K562 (cell line): ENCODE data around the gene CMIP. TPM values are rescaled to one million over a fixed set of nuclear protein-coding genes. Genes with fewer than 3 reads are reported as not detected.
A peak's percentile ranks its signal among the peaks of the same experiment; 100 is the strongest.

Experiments used
- ATAC-seq: fragments of 200-7000 bp; cut with Tn5 transposase; 3 replicates; pipeline ENCODE4 v1.9.1; 2020; ENCODE audit warnings: moderate library complexity
- BruUV-seq: library from RNA; stranded (reverse); fragments of 400-500 nt; replicated peaks from 2 replicates; lab custom pipeline; 2021; lab: Mats Ljungman, UMichigan
- CTCF ChIA-PET: fragments of 300-600 bp; formaldehyde crosslinking; extraction: SDS; loops from one replicate; lab custom pipeline; 2021; ENCODE audit warnings: low intra/inter-chr PET ratio; lab: Yijun Ruan, JAX
- POLR2A ChIA-PET: fragments of 300-600, 350-650 bp; sonication (Branson Sonifier 250); formaldehyde crosslinking; extraction: SDS; loops from one replicate; lab custom pipeline; 2021; ENCODE audit warnings: antibody characterized with exemption, inconsistent platforms; lab: Yijun Ruan, JAX
- DNase-seq, 4 experiments: peaks; one replicate each; pipeline versions ENCODE4 v3.0.0 to v3.0.0-alpha.2; 2011 to 2018; ENCODE audit warnings: low spot score in 3 of 4, mixed read lengths in 3 of 4; ENCODE audit errors: extremely low read depth in 1 of 4
- FAIRE-seq: peaks from 2 replicates; lab custom pipeline; 2011; peaks lifted over from hg19 to GRCh38; lab: Jason Lieb, UNC
- H2AFZ ChIP-seq: 2 replicates; pipeline ENCODE4 v1.6.0; 2011; ENCODE audit warnings: low read depth, low read length, control low read depth, inconsistent platforms
- H3K27ac ChIP-seq: fragments of 200-600 bp; 3 replicates; pipeline ENCODE4 v1.8.0; 2011; ENCODE audit warnings: low read depth, mild to moderate bottlenecking, control low read depth, inconsistent platforms, low read length, moderate library complexity, mixed read lengths; ENCODE audit errors: extremely low read depth
- H3K27me3 ChIP-seq, 2 experiments: fragments of 300-600 bp in 1 of 2; 2 replicates in 1 of 2; 3 replicates in 1 of 2; pipeline versions ENCODE4 v1.6.0 to v1.8.0; 2011; ENCODE audit warnings: inconsistent platforms in 2 of 2, low read length in 2 of 2, mild to moderate bottlenecking in 1 of 2, mixed read lengths in 1 of 2, moderate library complexity in 1 of 2; ENCODE audit not compliant: control insufficient read depth in 2 of 2, insufficient read depth in 2 of 2
- H3K36me3 ChIP-seq: fragments of 300-600 bp; 3 replicates; pipeline ENCODE4 v1.8.0; 2011; ENCODE audit warnings: mild to moderate bottlenecking, low read length, inconsistent platforms; ENCODE audit not compliant: control insufficient read depth, insufficient read depth
- H3K4me1 ChIP-seq, 2 experiments: fragments of 200-600 bp in 1 of 2; replicated peaks in 1 of 2; 2 replicates in 1 of 2; 3 replicates in 1 of 2; pipeline versions ENCODE4 v1.5.1 to v1.8.0; 2011; ENCODE audit warnings: inconsistent platforms in 2 of 2, low read length in 2 of 2, mild to moderate bottlenecking in 1 of 2, mixed read lengths in 1 of 2, moderate library complexity in 1 of 2; ENCODE audit not compliant: control insufficient read depth in 2 of 2, insufficient read depth in 2 of 2
- H3K4me2 ChIP-seq: 2 replicates; pipeline ENCODE4 v1.6.1; 2011; ENCODE audit warnings: low read length, control low read depth, inconsistent platforms, mixed read lengths; ENCODE audit not compliant: insufficient read depth
- H3K4me3 ChIP-seq: fragments of 200-600 bp; sonication (generic), shearing (Covaris generic); 2 replicates; pipeline ENCODE4 v1.5.1; 2016; ENCODE audit warnings: control low read depth, inconsistent platforms
- H3K79me2 ChIP-seq: fragments of 200-600 bp; 3 replicates; pipeline ENCODE4 v1.8.0; 2011; ENCODE audit warnings: low read length, inconsistent platforms; ENCODE audit not compliant: control insufficient read depth, insufficient read depth
- H3K9ac ChIP-seq, 2 experiments: 2 replicates each; pipeline versions ENCODE4 v1.6.0 to v1.6.1; 2011; ENCODE audit warnings: low read depth in 2 of 2, low read length in 2 of 2, control low read depth in 1 of 2, inconsistent platforms in 1 of 2, mild to moderate bottlenecking in 1 of 2, mixed read lengths in 1 of 2; ENCODE audit not compliant: insufficient read depth in 1 of 2
- H3K9me1 ChIP-seq: one replicate; pipeline ENCODE4 v1.6.0; 2011; ENCODE audit warnings: inconsistent platforms, mild to moderate bottlenecking, low read length, moderate library complexity; ENCODE audit not compliant: control insufficient read depth, insufficient read depth
- H3K9me3 ChIP-seq: replicated peaks from 2 replicates; pipeline ENCODE4 v1.5.1; 2011; ENCODE audit warnings: low read depth, low read length, inconsistent platforms; ENCODE audit not compliant: control insufficient read depth, insufficient read depth
- H4K20me1 ChIP-seq: replicated peaks from 2 replicates; pipeline ENCODE4 v1.6.1; 2011; ENCODE audit warnings: low read length, inconsistent platforms, mixed read lengths; ENCODE audit not compliant: control insufficient read depth, insufficient read depth
- ARID1B ChIP-seq: fragments of 450-650 bp; IDR thresholded peaks from 2 replicates; pipeline ENCODE4 v1.6.1; 2016; ENCODE audit warnings: antibody characterized with exemption, mild to moderate bottlenecking, inconsistent platforms
- BMI1 ChIP-seq: fragments of 150-350 bp; IDR thresholded peaks from 2 replicates; pipeline ENCODE4 v1.6.1; 2014; ENCODE audit warnings: low read length
- CBFA2T3 ChIP-seq: fragments of 450-650 bp; IDR thresholded peaks from 2 replicates; pipeline ENCODE4 v1.6.1; 2017
- CHAMP1 ChIP-seq: fragments of 450-650 bp; IDR thresholded peaks from 2 replicates; pipeline ENCODE4 v1.6.1; 2016; ENCODE audit warnings: mild to moderate bottlenecking
- CHD1 ChIP-seq: fragments of 200-600 bp; sonication (generic); IDR thresholded peaks from one replicate; pipeline ENCODE4 v1.6.1; 2012; ENCODE audit warnings: mild to moderate bottlenecking, moderate library complexity, low read length, inconsistent platforms
- ESRRB ChIP-seq: fragments of 250-450 bp; sonication (Bioruptor Pico); IDR thresholded peaks from 2 replicates; pipeline ENCODE4 v1.5.0; 2020; ENCODE audit warnings: mild to moderate bottlenecking, moderate library complexity, borderline replicate concordance
- KHSRP ChIP-seq: fragments of 450-650 bp; IDR thresholded peaks from 2 replicates; pipeline ENCODE4 v1.6.1; 2017
- LARP7 ChIP-seq: fragments of 450-650 bp; IDR thresholded peaks from 2 replicates; pipeline ENCODE4 v1.6.1; 2016
- SMAD4 ChIP-seq: fragments of 250-450 bp; sonication (Bioruptor Pico); conservative IDR thresholded peaks from 2 replicates; pipeline ENCODE4 v1.8.0; 2021; ENCODE audit warnings: inconsistent platforms, mild to moderate bottlenecking, moderate library complexity
- SNIP1 ChIP-seq: fragments of 450-650 bp; IDR thresholded peaks from 2 replicates; pipeline ENCODE4 v1.7.1; 2017; ENCODE audit warnings: low read depth, mild to moderate bottlenecking
- VEZF1 ChIP-seq: fragments of 200-800 bp; sonication (Bioruptor generic); IDR thresholded peaks from 2 replicates; pipeline ENCODE4 v1.6.1; 2017; ENCODE audit warnings: missing genetic modification characterization, missing compliant biosample characterization
- ZBTB7A ChIP-seq: IDR thresholded peaks from 2 replicates; pipeline ENCODE4 v1.6.1; 2011; ENCODE audit warnings: low read depth, mild to moderate bottlenecking, low read length, moderate library complexity, borderline replicate concordance; ENCODE audit not compliant: control insufficient read depth
- ZEB2 ChIP-seq: fragments of 450-650 bp; IDR thresholded peaks from 2 replicates; pipeline ENCODE4 v1.6.1; 2016
- ZFP30 ChIP-seq: fragments of 250-450 bp; sonication (Bioruptor Pico); IDR thresholded peaks from 2 replicates; pipeline ENCODE4 v1.8.0; 2022; ENCODE audit warnings: moderate library complexity, mild to moderate bottlenecking, inconsistent platforms, borderline replicate concordance
- ZHX1 ChIP-seq: fragments of 150-350 bp; conservative IDR thresholded peaks from 2 replicates; pipeline ENCODE4 v1.6.1; 2014; ENCODE audit warnings: low read length
- ZNF217 ChIP-seq: sonication (generic); formaldehyde crosslinking; IDR thresholded peaks from 2 replicates; pipeline ENCODE4 v1.8.0; 2022; ENCODE audit warnings: mild to moderate bottlenecking, missing genetic modification reagents
- ZNF282 ChIP-seq: sonication (generic); formaldehyde crosslinking; IDR thresholded peaks from 2 replicates; pipeline ENCODE4 v1.8.1; 2023; ENCODE audit warnings: missing genetic modification reagents
- WGBS: fragments of 100-300 bp; shearing (Covaris generic); methylation state at CpG from one replicate; pipeline ENCODE4 v1.1.6; 2016; ENCODE audit warnings: low coverage, mixed read lengths; ENCODE audit not compliant: insufficient coverage; ENCODE audit errors: missing lambda C conversion rate; 5-methylcytosine and 5-hydroxymethylcytosine counted together
- in situ Hi-C: fragments of 300-500 bp; cut with MboI; formaldehyde crosslinking; loops from 4 replicates; pipeline ENCODE4 v1.15.0; 2018; ENCODE audit warnings: inconsistent platforms, mixed read lengths
- intact Hi-C: fragments of 100-400 bp; cut with micrococcal nuclease; formaldehyde crosslinking; loops from 2 replicates; pipeline ENCODE4 v1.14.2; 2022
- polyA plus RNA-seq, 8 experiments: library from polyadenylated mRNA; depleted of rRNA in 4 of 8; stranded (reverse) in 5 of 8; unstranded in 3 of 8; fragments of >200 nt; fragmentation: Nextera tagmentation in 2 of 8; fragmentation: Illumina TruSeq in 1 of 8; extraction: Ambion mirVana in 2 of 8; extraction: Trizol in 1 of 8; gene quantifications; 2 replicates each; pipeline versions ENCODE4 v1.2.1 to v1.2.3, GENCODE V29; 2011 to 2014; ENCODE audit warnings: inconsistent platforms in 1 of 8, missing spikeins in 1 of 8
- total RNA-seq, 7 experiments: library from RNA; depleted of rRNA in 6 of 7; stranded (reverse); fragments of >200 nt in 6 of 7; fragmentation: Illumina TruSeq in 2 of 7; extraction: Trizol in 2 of 7; gene quantifications; 2 replicates each; pipeline versions ENCODE4 v1.2.1 to v1.2.3, GENCODE V29; 2011 to 2021; ENCODE audit warnings: low replicate concordance in 1 of 7

Gene CMIP
- total and polyA plus RNA-seq, 9 of the 15 experiments (the other 6 are each of a cell fraction or from before 2014, with no cell fraction given), result 0.94 to 82.5 (median 10.3) TPM

- peak overlapping the region in 1 of 2 experiments; percentile 38; a peak in 1 of 4 replicates for H3K9ac ChIP-seq
- no peak overlapping the region for H2AFZ ChIP-seq
- ATAC-seq (peak; percentile 67), DNase-seq (peak; percentile 42 to 74 (median 64)), FAIRE-seq (peak; percentile 65)
- in situ Hi-C loops (no loop called here), intact Hi-C loops (no loop called here)
- H3K27ac ChIP-seq, result no peak overlapping the region
- BruUV-seq, result no TSS peak
- ChIA-PET CTCF (no interaction called here), POLR2A (interaction anchor here (1.1 kb wide), 1 partner anchor 10 kb away, joined by 3 read pairs; no protein-coding TSS in a partner anchor)
- no peak overlapping the region; the same call in 1 of the 2 replicates for H3K4me2 ChIP-seq
- H3K9me3 ChIP-seq, result no peaks in the 10 kb centered on the region
- H3K27me3 ChIP-seq, result no peaks in the 10 kb centered on the region
- H3K79me2 ChIP-seq, result peaks cover 65% of the 10 kb centered on the region
- peaks cover 9 to 15% of the 10 kb centered on the region in 2 experiments for H3K4me1 ChIP-seq
- H3K36me3 ChIP-seq, result peaks cover 13% of the 10 kb centered on the region; the same call in 2 of the 3 replicates
- 61% methylated on average over 16 of the region's 16 CpGs for WGBS
- H4K20me1 ChIP-seq, result peaks cover 58% of the 10 kb centered on the region; the same call in 1 of the 2 replicates
- no peak overlapping the region for H3K4me3 ChIP-seq
- peaks cover 11% of the 10 kb centered on the region for H3K9me1 ChIP-seq
- TF ChIP-seq BMI1, result no peak
- TF ChIP-seq ARID1B, result peak; percentile 25; the same call in 1 of the 2 replicates
- no peak for TF ChIP-seq LARP7
- TF ChIP-seq CHAMP1, result no peak
- TF ChIP-seq ZNF217 (CRISPR knock-in tag), result no peak
- no peak for TF ChIP-seq ZFP30 (CRISPR knock-in tag)
- TF ChIP-seq ZEB2, result peak; percentile 89
- no peak for TF ChIP-seq ESRRB (CRISPR knock-in tag)
- TF ChIP-seq KHSRP, result no peak
- no peak for TF ChIP-seq VEZF1 (CRISPR knock-in tag)
- TF ChIP-seq ZBTB7A, result no peak
- no peak for TF ChIP-seq ZNF282
- no peak for TF ChIP-seq SMAD4 (CRISPR knock-in tag)
- TF ChIP-seq CHD1, result no peak
- TF ChIP-seq CBFA2T3, result 0 out of 2 replicates have a peak, but pooled peaks have one; percentile 30
- no peak for TF ChIP-seq SNIP1
- no peak for TF ChIP-seq ZHX1
These were observed 114.0 kb downstream of the CMIP start for GRCh38 chr16:81558444-81559175.
